ENCODE measurements around the gene CEP112. TPM values are rescaled to one million over a fixed set of nuclear protein-coding genes. Genes with fewer than 3 reads are reported as not detected.

CEP112 gene
- total and polyA plus RNA-seq, 2 of the 8 experiments (the other 6 are each of a cell fraction or from before 2014, with no cell fraction given) = 0.62 to 3.1 TPM

GRCh38 chr17:65627891-65628643 lies 563.9 kb downstream of the CEP112 start:
- no peaks in the 10 kb centered on the region for H3K23me2 ChIP-seq (ENCODE audit: low read depth, low read length)
- H4K5ac ChIP-seq (ENCODE audit: insufficient read length, low read depth, low read length) = no peak overlapping the region
- DNase-seq (ENCODE audit: low read depth in 1 of 2, low spot score in 2 of 2) (no peak), FAIRE-seq (no peak)
- no peak overlapping the region for H3K4ac ChIP-seq (replicated peaks; ENCODE audit: insufficient read length, low read depth, low read length)
- H2BK120ac ChIP-seq (replicated peaks; ENCODE audit: low read depth, low read length) = no peak overlapping the region
- H3K23ac ChIP-seq (ENCODE audit: insufficient read length) = no peak overlapping the region
- no peak overlapping the region for H2AK5ac ChIP-seq (ENCODE audit: low read depth, low read length)
- H3K9me3 ChIP-seq (ENCODE audit: insufficient read depth in 2 of 2, low read depth in 1 of 2, low read length in 1 of 2) = no peaks in the 10 kb centered on the region
- no peak overlapping the region for H3K4me2 ChIP-seq (ENCODE audit: insufficient read depth in 1 of 2, low read depth in 2 of 2, low read length in 2 of 2)
- H3K27me3 ChIP-seq (replicated peaks in 1 of 4; ENCODE audit: control insufficient read depth in 3 of 4, extremely low read depth in 1 of 4, insufficient read depth in 3 of 4, low read length in 3 of 4) = no peaks in the 10 kb centered on the region
- ChIA-PET CTCF (ENCODE audit: partially characterized antibody) (interaction anchor here (1.3 kb wide), 2 partner anchors 8 to 71 kb away, joined by 3 read pairs; no protein-coding TSS in a partner anchor), POLR2A (ENCODE audit: partially characterized antibody) (interaction anchor here (1.7 kb wide), 1 partner anchor 13 kb away, joined by 6 read pairs; no protein-coding TSS in a partner anchor)
- no peak overlapping the region for H3K27ac ChIP-seq (ENCODE audit: low read depth, low read length)
- no peak overlapping the region for H2BK12ac ChIP-seq (ENCODE audit: low read depth, low read length)
- H3K79me1 ChIP-seq (ENCODE audit: low read depth, low read length) = no peaks in the 10 kb centered on the region
- H4K20me1 ChIP-seq (replicated peaks in 1 of 2; ENCODE audit: control insufficient read depth in 1 of 2, insufficient read depth in 2 of 2, low read length in 2 of 2) = no peaks in the 10 kb centered on the region
- no peak overlapping the region for H3K56ac ChIP-seq (replicated peaks; ENCODE audit: insufficient read length, low read depth, low read length)
- no peak overlapping the region; the same call in 1 of the 2 replicates for H2BK20ac ChIP-seq (ENCODE audit: low read length)
- no peak overlapping the region for H3K9ac ChIP-seq (replicated peaks in 1 of 4; ENCODE audit: extremely low read depth in 1 of 4, low read depth in 3 of 4, low read length in 3 of 4)
- no peak overlapping the region for H3K14ac ChIP-seq (ENCODE audit: insufficient read length)
- H4K8ac ChIP-seq (ENCODE audit: extremely low read depth, insufficient read depth, low read length) = no peak overlapping the region
- H3K79me2 ChIP-seq (ENCODE audit: control insufficient read depth in 1 of 2, insufficient read depth in 2 of 2, low read length in 2 of 2) = no peaks in the 10 kb centered on the region
- no peak overlapping the region for H3K18ac ChIP-seq (ENCODE audit: extremely low read depth, low read length)
- H2AFZ ChIP-seq (ENCODE audit: low read length) = 0 out of 2 replicates have a peak overlapping the region, but pooled peaks have one; percentile 2
- H3K36me3 ChIP-seq (ENCODE audit: control insufficient read depth in 2 of 4, insufficient read depth in 4 of 4, low read length in 3 of 4) = no peaks in the 10 kb centered on the region
- H2BK15ac ChIP-seq (ENCODE audit: low read length) = no peak overlapping the region
- no peak overlapping the region for H4K91ac ChIP-seq (replicated peaks; ENCODE audit: insufficient read length, low read length)
- WGBS, 2 experiments (ENCODE audit: extremely low coverage in 1 of 2, insufficient coverage in 1 of 2, insufficient read length in 1 of 2, insufficient replicate concordance in 2 of 2, low coverage in 1 of 2, low lambda C conversion rate in 2 of 2, missing lambda C conversion rate in 1 of 2) = 87% methylated on average over 17 of the region's 17 CpGs; no CpG with 5 or more reads in 1 of the 2 experiments
- no peak overlapping the region for H3K4me3 ChIP-seq (ENCODE audit: extremely low read depth in 1 of 4, insufficient read depth in 2 of 4, low read depth in 3 of 4, low read length in 4 of 4)
- peaks cover 0 to 7% (median 2%) of the 10 kb centered on the region in 4 experiments; a peak in 3 of 7 replicates for H3K4me1 ChIP-seq (replicated peaks in 1 of 4; ENCODE audit: control insufficient read depth in 3 of 4, insufficient read depth in 4 of 4, low read length in 3 of 4)
- no peak overlapping the region for H2BK5ac ChIP-seq (ENCODE audit: low read depth, low read length)
- TF ChIP-seq HDAC2 (IDR thresholded peaks at IDR 0.05; ENCODE audit: borderline replicate concordance in 1 of 2, low read depth in 2 of 2, low read length in 2 of 2) (no peak), POLR2AphosphoS5 (IDR thresholded peaks at IDR 0.05; ENCODE audit: low read depth, low read length) (no peak), NANOG (IDR thresholded peaks at IDR 0.05; ENCODE audit: insufficient read depth, low read depth, low read length, poor library complexity, severe bottlenecking) (no peak), JUND (IDR thresholded peaks at IDR 0.05; ENCODE audit: low read length) (no peak), CTBP2 (IDR thresholded peaks at IDR 0.05; ENCODE audit: borderline replicate concordance, insufficient read depth, insufficient read length, low read length) (no peak), SUZ12 (IDR thresholded peaks at IDR 0.05; ENCODE audit: low read length) (no peak), SIX5 (IDR thresholded peaks at IDR 0.05; ENCODE audit: low read depth, low read length) (no peak), NRF1 (IDR thresholded peaks at IDR 0.05; ENCODE audit: low read depth, low read length) (no peak), KDM4A (IDR thresholded peaks at IDR 0.05; ENCODE audit: low read depth, low read length, severe bottlenecking) (no peak), KDM1A (IDR thresholded peaks at IDR 0.05; ENCODE audit: borderline replicate concordance, low read length) (no peak), GABPA (IDR thresholded peaks at IDR 0.05; ENCODE audit: borderline replicate concordance, insufficient read depth, low read length) (no peak)
- TF ChIP-seq, protein P1, sequence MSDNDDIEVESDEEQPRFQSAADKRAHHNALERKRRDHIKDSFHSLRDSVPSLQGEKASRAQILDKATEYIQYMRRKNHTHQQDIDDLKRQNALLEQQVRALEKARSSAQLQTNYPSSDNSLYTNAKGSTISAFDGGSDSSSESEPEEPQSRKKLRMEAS (IDR thresholded peaks at IDR 0.05) = no peak

Measured in H1 (cell line).